ENCODE measurements around the gene ABHD1.
"Not testable (repeated sequence)": the region's sequence is repeated elsewhere in the genome, so short reads cannot be mapped to it uniquely, and the experiment has no call there.

The ABHD1 gene

DNA sequence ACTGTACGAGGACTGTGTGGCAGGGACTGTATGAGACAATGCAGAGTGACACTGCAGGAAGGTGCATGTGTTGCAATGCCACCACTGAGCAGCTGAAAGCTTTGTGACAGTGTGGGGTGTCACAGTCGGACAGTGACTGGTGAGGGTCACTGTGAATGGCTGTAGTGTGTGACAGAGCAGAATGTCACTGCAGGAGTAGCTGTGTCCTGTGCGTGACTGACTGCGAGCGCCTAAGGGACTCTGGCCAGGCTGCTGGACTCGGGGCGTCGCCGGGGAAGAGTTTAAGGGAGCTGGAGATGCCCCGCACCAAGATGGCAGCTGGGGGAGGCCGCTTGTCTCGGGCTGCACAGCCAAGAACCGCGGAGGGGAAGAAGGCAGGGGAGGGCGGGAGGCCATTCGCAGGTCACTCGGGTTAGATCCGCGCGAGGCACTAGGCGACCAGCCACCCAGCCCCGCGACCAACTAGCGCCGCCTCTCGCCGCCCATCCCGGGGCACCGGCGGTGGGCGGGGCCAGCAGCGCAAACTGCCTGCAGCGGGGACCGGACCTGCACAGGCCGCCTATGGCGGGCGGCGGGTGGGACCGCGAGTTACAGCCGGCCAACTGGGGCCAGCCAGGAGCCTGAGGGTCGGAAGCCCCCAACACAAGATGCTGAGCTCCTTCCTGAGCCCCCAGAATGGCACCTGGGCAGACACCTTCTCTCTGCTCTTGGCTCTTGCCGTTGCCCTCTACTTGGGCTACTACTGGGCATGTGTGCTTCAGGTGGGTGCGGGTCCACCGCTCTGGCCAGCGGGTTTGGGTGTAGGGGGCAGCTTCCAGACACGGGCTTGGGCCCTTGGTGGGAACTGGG lies at the start of gene ABHD1:
Gene ABHD1, plus strand, starts transcription at position 514 of the 849 bp plus-strand sequence. Its CDS starts 134 bp downstream, at position 648.
- DNase-seq, result peak; percentile 75

- peak; percentile 57 for DNase-seq
Measured at GRCh38 chr2:27074738-27075565, 48.7 kb upstream of the ABHD1 start.

- not testable (repeated sequence) for DNase-seq
Measured at GRCh38 chr2:27075566-27075871, 48.1 kb upstream of the ABHD1 start.

DNA sequence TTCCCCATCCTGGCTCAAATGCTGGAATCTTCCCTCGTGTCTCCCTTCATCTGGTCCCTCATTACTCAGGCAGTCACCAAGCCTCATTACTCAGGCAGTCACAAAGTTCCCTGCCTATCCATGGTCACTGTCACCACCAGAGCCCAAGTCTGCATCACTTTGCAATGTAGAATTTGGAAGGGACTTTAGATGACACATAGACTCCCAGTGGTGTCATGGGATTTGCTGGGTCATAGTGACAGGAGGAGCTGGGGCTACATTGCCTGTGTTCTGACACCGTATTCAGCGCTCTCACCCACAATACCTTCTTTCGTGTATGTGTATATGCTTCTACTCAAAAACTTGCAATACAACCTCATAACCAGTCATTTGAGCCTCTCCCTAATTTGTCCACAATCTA lies 47.3 kb upstream of the ABHD1 start:
- DNase-seq, result no peak

GRCh38 chr2:27077231-27077630 lies 46.4 kb upstream of the ABHD1 start:
- DNase-seq, result no peak

GRCh38 chr2:27078267-27079194 lies 45.1 kb upstream of the ABHD1 start, which contains the start of gene EMILIN1:
Gene EMILIN1, plus strand, starts transcription at chr2:27078615. Its CDS starts 451 bp downstream, at chr2:27079066.
- no peak for DNase-seq

GRCh38 chr2:27079233-27080139 lies 44.1 kb upstream of the ABHD1 start:
- no peak for DNase-seq

- DNase-seq, result no peak
Measured at GRCh38 chr2:27080140-27080469, 43.5 kb upstream of the ABHD1 start.

DNA sequence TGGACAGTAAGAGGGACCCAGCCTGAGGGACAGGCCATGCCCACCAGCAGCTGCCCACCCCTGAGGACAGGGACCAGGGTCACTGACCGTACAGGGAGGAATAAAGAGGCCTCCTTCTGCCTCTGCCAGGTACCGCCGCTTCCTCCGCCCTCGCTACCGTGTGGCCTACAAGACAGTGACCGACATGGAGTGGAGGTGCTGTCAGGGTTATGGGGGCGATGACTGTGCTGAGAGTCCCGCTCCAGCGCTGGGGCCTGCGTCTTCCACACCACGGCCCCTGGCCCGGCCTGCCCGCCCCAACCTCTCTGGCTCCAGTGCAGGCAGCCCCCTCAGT lies 43.0 kb upstream of the ABHD1 start:
- DNase-seq, result no peak

DNA sequence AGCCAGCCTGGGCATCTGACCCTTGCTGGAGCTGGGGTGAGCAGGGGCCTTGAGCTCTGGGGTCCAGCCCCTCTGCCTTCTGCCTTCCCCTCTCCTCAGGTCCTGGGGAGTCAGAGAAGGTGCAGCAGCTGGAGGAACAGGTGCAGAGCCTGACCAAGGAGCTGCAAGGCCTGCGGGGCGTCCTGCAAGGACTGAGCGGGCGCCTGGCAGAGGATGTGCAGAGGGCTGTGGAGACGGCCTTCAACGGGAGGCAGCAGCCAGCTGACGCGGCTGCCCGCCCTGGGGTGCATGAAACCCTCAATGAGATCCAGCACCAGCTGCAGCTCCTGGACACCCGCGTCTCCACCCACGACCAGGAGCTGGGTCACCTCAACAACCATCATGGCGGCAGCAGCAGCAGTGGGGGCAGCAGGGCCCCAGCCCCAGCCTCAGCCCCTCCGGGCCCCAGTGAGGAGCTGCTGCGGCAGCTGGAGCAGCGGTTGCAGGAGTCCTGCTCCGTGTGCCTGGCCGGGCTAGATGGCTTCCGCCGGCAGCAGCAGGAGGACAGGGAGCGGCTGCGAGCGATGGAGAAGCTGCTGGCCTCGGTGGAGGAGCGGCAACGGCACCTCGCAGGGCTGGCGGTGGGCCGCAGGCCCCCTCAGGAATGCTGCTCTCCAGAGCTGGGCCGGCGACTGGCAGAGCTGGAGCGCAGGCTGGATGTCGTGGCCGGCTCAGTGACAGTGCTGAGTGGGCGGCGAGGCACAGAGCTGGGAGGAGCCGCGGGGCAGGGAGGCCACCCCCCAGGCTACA lies 41.4 kb upstream of the ABHD1 start:
- DNase-seq, result no peak

DNA sequence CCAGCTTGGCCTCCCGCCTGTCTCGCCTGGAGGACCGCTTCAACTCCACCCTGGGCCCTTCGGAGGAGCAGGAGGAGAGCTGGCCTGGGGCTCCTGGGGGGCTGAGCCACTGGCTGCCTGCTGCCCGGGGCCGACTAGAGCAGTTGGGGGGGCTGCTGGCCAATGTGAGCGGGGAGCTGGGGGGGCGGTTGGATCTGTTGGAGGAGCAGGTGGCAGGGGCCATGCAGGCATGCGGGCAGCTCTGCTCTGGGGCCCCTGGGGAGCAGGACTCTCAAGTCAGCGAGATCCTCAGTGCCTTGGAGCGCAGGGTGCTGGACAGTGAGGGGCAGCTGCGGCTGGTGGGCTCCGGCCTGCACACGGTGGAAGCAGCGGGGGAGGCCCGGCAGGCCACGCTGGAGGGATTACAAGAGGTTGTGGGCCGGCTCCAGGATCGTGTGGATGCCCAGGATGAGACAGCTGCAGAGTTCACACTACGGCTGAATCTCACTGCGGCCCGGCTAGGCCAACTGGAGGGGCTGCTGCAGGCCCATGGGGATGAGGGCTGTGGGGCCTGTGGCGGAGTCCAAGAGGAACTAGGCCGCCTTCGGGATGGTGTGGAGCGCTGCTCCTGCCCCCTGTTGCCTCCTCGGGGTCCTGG lies 40.7 kb upstream of the ABHD1 start:
- DNase-seq, result no peak

DNA sequence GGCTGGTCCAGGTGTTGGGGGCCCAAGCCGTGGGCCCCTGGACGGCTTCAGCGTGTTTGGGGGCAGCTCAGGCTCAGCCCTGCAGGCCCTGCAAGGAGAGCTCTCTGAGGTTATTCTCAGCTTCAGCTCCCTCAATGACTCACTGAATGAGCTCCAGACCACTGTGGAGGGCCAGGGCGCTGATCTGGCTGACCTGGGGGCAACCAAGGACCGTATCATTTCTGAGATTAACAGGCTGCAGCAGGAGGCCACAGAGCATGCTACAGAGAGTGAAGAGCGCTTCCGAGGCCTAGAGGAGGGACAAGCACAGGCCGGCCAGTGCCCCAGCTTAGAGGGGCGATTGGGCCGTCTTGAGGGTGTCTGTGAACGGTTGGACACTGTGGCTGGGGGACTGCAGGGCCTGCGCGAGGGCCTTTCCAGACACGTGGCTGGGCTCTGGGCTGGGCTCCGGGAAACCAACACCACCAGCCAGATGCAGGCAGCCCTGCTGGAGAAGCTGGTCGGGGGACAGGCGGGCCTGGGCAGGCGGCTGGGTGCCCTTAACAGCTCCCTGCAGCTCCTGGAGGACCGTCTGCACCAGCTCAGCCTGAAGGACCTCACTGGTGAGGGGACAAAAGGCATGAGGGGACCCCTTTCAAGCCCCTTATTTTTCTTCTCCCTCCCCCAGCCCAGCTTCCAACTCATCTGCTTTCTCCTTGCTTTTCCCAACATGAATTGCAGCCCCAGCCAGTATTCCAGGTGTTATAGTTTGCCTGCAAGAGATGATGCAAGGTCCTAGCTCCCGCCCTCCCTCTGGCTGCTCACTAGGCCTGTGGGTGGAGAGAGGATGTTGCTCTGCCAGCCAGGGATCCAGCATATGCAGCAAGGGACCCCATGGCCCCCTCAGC lies 40.0 kb upstream of the ABHD1 start:
- DNase-seq, result no peak

GRCh38 chr2:27084297-27085061 lies 39.1 kb upstream of the ABHD1 start:
- no peak for DNase-seq

GRCh38 chr2:27085062-27085672 lies 38.4 kb upstream of the ABHD1 start:
- DNase-seq, result no peak

- DNase-seq, result peak; percentile 60
Measured at GRCh38 chr2:27085673-27086089, 37.9 kb upstream of the ABHD1 start.

DNA sequence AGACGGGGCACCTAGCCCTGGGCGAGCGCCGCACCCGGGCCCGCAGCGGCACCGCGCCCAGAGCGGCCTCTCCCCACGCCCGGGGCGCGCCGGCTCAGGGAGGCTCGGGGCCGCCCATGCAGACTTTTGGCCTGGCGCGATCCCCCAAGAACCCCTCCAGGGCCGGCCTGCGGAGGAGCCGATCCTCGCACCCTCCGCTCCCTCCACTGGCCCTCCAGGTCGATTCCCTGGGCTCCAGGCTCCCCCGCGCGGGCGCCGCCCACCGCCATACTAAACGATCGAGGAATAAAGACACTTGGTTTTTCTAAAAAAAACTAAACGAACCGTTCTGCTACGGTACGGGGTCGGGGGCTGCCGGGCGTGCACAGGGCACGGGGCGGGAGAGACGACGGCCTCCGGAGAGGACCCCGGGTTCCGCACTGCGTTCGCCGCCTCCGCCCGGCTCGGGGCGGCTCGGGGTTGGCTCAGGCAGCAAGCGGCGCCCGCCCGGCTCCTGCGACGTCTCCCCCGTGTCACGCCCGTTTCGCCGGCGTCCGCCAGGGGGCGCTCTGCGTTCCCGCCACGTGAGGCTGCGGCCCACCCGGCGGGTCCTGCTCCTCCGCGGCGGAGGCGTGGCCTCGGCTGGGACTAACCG lies 37.4 kb upstream of the ABHD1 start:
- peak; percentile 99 for DNase-seq

- DNase-seq, result no peak
Measured at GRCh38 chr2:27086724-27087593, 36.7 kb upstream of the ABHD1 start, which contains the start of gene KHK. Gene KHK, plus strand, starts transcription at chr2:27086772. Its CDS starts 488 bp downstream, at chr2:27087260.
